NCI-H1694 (cell line): Measurements from ENCODE around the gene SMIM20.

Source experiments
- DNase-seq: peaks from one replicate; lab custom pipeline; 2025; lab: John Stamatoyannopoulos, UW

SMIM20 gene

GRCh38 chr4:25955705-25956104 lies 41.7 kb downstream of the SMIM20 start:
- DNase-seq: no peak

- DNase-seq: no peak
These were observed 42.2 kb downstream of the SMIM20 start for GRCh38 chr4:25956260-25956659.

GRCh38 chr4:25958110-25958509 lies 44.1 kb downstream of the SMIM20 start:
- DNase-seq: no peak

GRCh38 chr4:25962393-25962792 lies 48.4 kb downstream of the SMIM20 start:
- DNase-seq: no peak

GRCh38 chr4:25965629-25966028 lies 51.6 kb downstream of the SMIM20 start:
- no peak for DNase-seq

- DNase-seq: no peak
These were observed 52.2 kb downstream of the SMIM20 start for GRCh38 chr4:25966171-25966570.

GRCh38 chr4:25969374-25970155 lies 55.5 kb downstream of the SMIM20 start:
- no peak for DNase-seq

- no peak for DNase-seq
These were observed 56.2 kb downstream of the SMIM20 start for GRCh38 chr4:25970226-25970675.

GRCh38 chr4:25970691-25971432 lies 56.8 kb downstream of the SMIM20 start:
- DNase-seq: no peak

GRCh38 chr4:25972366-25972765 lies 58.3 kb downstream of the SMIM20 start:
- DNase-seq: no peak

GRCh38 chr4:25972984-25973745 lies 59.1 kb downstream of the SMIM20 start:
- DNase-seq: no peak

GRCh38 chr4:25976780-25977179 lies 62.8 kb downstream of the SMIM20 start:
- no peak for DNase-seq

- DNase-seq: no peak
These were observed 63.6 kb downstream of the SMIM20 start for GRCh38 chr4:25977397-25978170.

GRCh38 chr4:25978327-25978726 lies 64.3 kb downstream of the SMIM20 start:
- DNase-seq: no peak
